H9 (cell line): Measurements from ENCODE around the gene CUL2. TPM values are rescaled to one million over a fixed set of nuclear protein-coding genes. Genes with fewer than 3 reads are reported as not detected.

Experiments used
- DNase-seq: peaks from one replicate; pipeline ENCODE4 v3.0.0-alpha.2; 2017
- H2AFZ ChIP-seq: one replicate; pipeline ENCODE4 v1.6.1; 2013; ENCODE audit warnings: mild to moderate bottlenecking, low read length, control low read depth, moderate library complexity
- H2AK5ac ChIP-seq: 2 replicates; pipeline ENCODE4 v1.6.1; 2013; ENCODE audit warnings: low read length, control low read depth, mixed read lengths; ENCODE audit not compliant: insufficient read length
- H2BK120ac ChIP-seq: one replicate; pipeline ENCODE4 v1.6.1; 2013; ENCODE audit warnings: low read depth, mild to moderate bottlenecking, low read length, control low read depth, inconsistent platforms; ENCODE audit not compliant: poor library complexity, severe bottlenecking
- H2BK12ac ChIP-seq: 2 replicates; pipeline ENCODE4 v1.6.1; 2013; ENCODE audit warnings: low read length, control low read depth, mixed read lengths, low read depth; ENCODE audit not compliant: insufficient read length
- H2BK15ac ChIP-seq: 2 replicates; pipeline ENCODE4 v1.6.1; 2013; ENCODE audit warnings: low read depth, low read length, control low read depth
- H2BK20ac ChIP-seq: one replicate; pipeline ENCODE4 v1.6.1; 2013; ENCODE audit warnings: low read depth, mild to moderate bottlenecking, low read length, control low read depth, inconsistent platforms; ENCODE audit not compliant: poor library complexity, severe bottlenecking
- H2BK5ac ChIP-seq: 2 replicates; pipeline ENCODE4 v1.6.1; 2013; ENCODE audit warnings: low read length, control low read depth, mixed read lengths; ENCODE audit not compliant: insufficient read length
- H3K14ac ChIP-seq: 2 replicates; pipeline ENCODE4 v1.6.1; 2013; ENCODE audit warnings: low read length, control low read depth; ENCODE audit not compliant: insufficient read depth
- H3K18ac ChIP-seq: 2 replicates; pipeline ENCODE4 v1.6.1; 2013; ENCODE audit warnings: low read depth, mild to moderate bottlenecking, mixed read lengths, low read length, control low read depth; ENCODE audit not compliant: insufficient read length
- H3K23ac ChIP-seq: 2 replicates; pipeline ENCODE4 v1.6.1; 2013; ENCODE audit warnings: low read length, control low read depth, mixed read lengths, low read depth; ENCODE audit not compliant: insufficient read length
- H3K23me2 ChIP-seq: 2 replicates; pipeline ENCODE4 v1.6.1; 2013; ENCODE audit warnings: low read depth, mild to moderate bottlenecking, mixed read lengths, low read length, control low read depth; ENCODE audit not compliant: insufficient read length, poor library complexity, severe bottlenecking
- H3K27ac ChIP-seq: 2 replicates; pipeline ENCODE4 v1.5.1; 2013; ENCODE audit warnings: low read length, control low read depth, mixed read lengths, low read depth; ENCODE audit not compliant: insufficient read length
- H3K27me3 ChIP-seq: 2 replicates; pipeline ENCODE4 v1.6.1; 2013; ENCODE audit warnings: low read length, control low read depth, inconsistent platforms; ENCODE audit not compliant: insufficient read depth
- H3K4ac ChIP-seq: 2 replicates; pipeline ENCODE4 v1.6.1; 2013; ENCODE audit warnings: low read depth, mild to moderate bottlenecking, control low read depth, inconsistent platforms, low read length, moderate library complexity
- H3K4me1 ChIP-seq: 2 replicates; pipeline ENCODE4 v1.6.1; 2013; ENCODE audit warnings: low read length, control low read depth, inconsistent platforms; ENCODE audit not compliant: insufficient read depth
- H3K4me2 ChIP-seq: 2 replicates; pipeline ENCODE4 v1.6.1; 2013; ENCODE audit warnings: low read length, control low read depth, mixed read lengths; ENCODE audit not compliant: insufficient read length, insufficient read depth
- H3K56ac ChIP-seq: 2 replicates; pipeline ENCODE4 v1.6.1; 2013; ENCODE audit warnings: low read depth, mild to moderate bottlenecking, mixed read lengths, low read length, control low read depth; ENCODE audit not compliant: insufficient read length
- H3K79me1 ChIP-seq: 2 replicates; pipeline ENCODE4 v1.6.1; 2013; ENCODE audit warnings: low read depth, mild to moderate bottlenecking, moderate library complexity, low read length, control low read depth, inconsistent platforms; ENCODE audit not compliant: insufficient read depth, poor library complexity, severe bottlenecking
- H3K79me2 ChIP-seq: 2 replicates; pipeline ENCODE4 v1.6.1; 2013; ENCODE audit warnings: low read length, control low read depth, inconsistent platforms; ENCODE audit not compliant: insufficient read depth
- H3K9ac ChIP-seq: 2 replicates; pipeline ENCODE4 v1.6.1; 2013; ENCODE audit warnings: low read length, control low read depth, mixed read lengths; ENCODE audit not compliant: insufficient read length; ENCODE audit errors: extremely low read depth
- H3K9me3 ChIP-seq: one replicate; pipeline ENCODE4 v1.6.1; 2013; ENCODE audit warnings: low read depth, low read length, inconsistent platforms; ENCODE audit not compliant: control insufficient read depth
- H3T11ph ChIP-seq: one replicate; pipeline ENCODE4 v1.6.1; 2013; ENCODE audit warnings: mild to moderate bottlenecking, low read length, control low read depth, inconsistent platforms
- H4K20me1 ChIP-seq: one replicate; pipeline ENCODE4 v1.6.1; 2013; ENCODE audit not compliant: control insufficient read depth, insufficient read length, insufficient read depth
- H4K5ac ChIP-seq: 2 replicates; pipeline ENCODE4 v1.6.1; 2013; ENCODE audit warnings: low read depth, mild to moderate bottlenecking, mixed read lengths, low read length, control low read depth; ENCODE audit not compliant: insufficient read length
- H4K8ac ChIP-seq: replicated peaks from 2 replicates; pipeline ENCODE4 v1.6.1; 2013; ENCODE audit warnings: low read length, control low read depth, mixed read lengths, low read depth; ENCODE audit not compliant: insufficient read length
- H4K91ac ChIP-seq: 2 replicates; pipeline ENCODE4 v1.6.1; 2013; ENCODE audit warnings: low read depth, mild to moderate bottlenecking, moderate library complexity, mixed read lengths, low read length, control low read depth; ENCODE audit not compliant: insufficient read length
- H3K27ac Mint-ChIP-seq, 3 experiments: 2 replicates in 2 of 3; 3 replicates in 1 of 3; pipeline ENCODE4 v1.8.0; 2020 to 2021; ENCODE audit warnings: mixed read lengths in 3 of 3, mild to moderate bottlenecking in 1 of 3, moderate library complexity in 1 of 3
- H3K27me3 Mint-ChIP-seq: 2 replicates; pipeline ENCODE4 v1.8.0; 2021; ENCODE audit warnings: low read depth, mild to moderate bottlenecking, moderate library complexity, mixed read lengths
- H3K36me3 Mint-ChIP-seq, 3 experiments: 2 replicates in 2 of 3; 3 replicates in 1 of 3; pipeline ENCODE4 v1.8.0; 2020 to 2021; ENCODE audit warnings: low read depth in 3 of 3, mixed read lengths in 3 of 3; ENCODE audit not compliant: insufficient read depth in 1 of 3
- H3K4me1 Mint-ChIP-seq, 2 experiments: 2 replicates each; pipeline ENCODE4 v1.8.0; 2020; ENCODE audit warnings: mixed read lengths in 2 of 2
- H3K4me3 Mint-ChIP-seq, 2 experiments: 2 replicates in 1 of 2; 3 replicates in 1 of 2; pipeline ENCODE4 v1.8.0; 2020 to 2021; ENCODE audit warnings: mild to moderate bottlenecking in 2 of 2, mixed read lengths in 2 of 2, moderate library complexity in 1 of 2
- H3K9me3 Mint-ChIP-seq, 2 experiments: 2 replicates in 1 of 2; 3 replicates in 1 of 2; pipeline ENCODE4 v1.8.0; 2020; ENCODE audit warnings: mild to moderate bottlenecking in 2 of 2, mixed read lengths in 2 of 2, moderate library complexity in 1 of 2
- CTCF ChIP-seq: fragments of 200-600 bp; sonication (generic); conservative IDR thresholded peaks from 3 replicates; pipeline ENCODE4 v1.8.0; 2021; ENCODE audit warnings: antibody characterized with exemption, mild to moderate bottlenecking
- WGBS: extraction: QIAGEN DNeasy Blood & Tissue Kit; methylation state at CpG from one replicate; pipeline ENCODE4 v1.1.7; 2013; ENCODE audit warnings: missing lambda C conversion rate, low lambda C conversion rate, mixed read lengths; ENCODE audit not compliant: insufficient read length; ENCODE audit errors: extremely low coverage; 5-methylcytosine and 5-hydroxymethylcytosine counted together
- total RNA-seq: library from RNA; stranded (reverse); gene quantifications from 2 replicates; pipeline ENCODE4 v1.2.1, GENCODE V29; 2021

Gene CUL2
- total RNA-seq, 1 experiment from 2014 or later = 43.3 TPM

- DNase-seq = no peak
- no peak for TF ChIP-seq CTCF
- H2BK120ac ChIP-seq = no peak overlapping the region
Observed at GRCh38 chr10:35020481-35020880, 69.7 kb downstream of the CUL2 start.

More at GRCh38 chr10:35020481-35020880, 69.7 kb downstream of the CUL2 start:
- Histone ChIP-seq H3K79me2 (no peaks in the 10 kb centered on the region), H2AFZ (no peak overlapping the region), H3K9me3 (no peaks in the 10 kb centered on the region), H3K23me2 (no peaks in the 10 kb centered on the region), H3T11ph (no peak overlapping the region), H2AK5ac (no peak overlapping the region), H4K5ac (no peak overlapping the region), H3K18ac (no peak overlapping the region), H2BK15ac (no peak overlapping the region), H3K23ac (no peak overlapping the region), H2BK12ac (no peak overlapping the region), H3K4me1 (no peaks in the 10 kb centered on the region), H4K20me1 (no peaks in the 10 kb centered on the region), H3K79me1 (no peaks in the 10 kb centered on the region), H4K8ac (no peak overlapping the region), H4K91ac (no peak overlapping the region), H3K4ac (no peak overlapping the region), H3K14ac (no peak overlapping the region), H3K56ac (no peak overlapping the region), H2BK5ac (no peak overlapping the region), H3K9ac (no peak overlapping the region), H3K27ac (no peak overlapping the region), H3K4me2 (no peak overlapping the region), H2BK20ac (no peak overlapping the region), H3K27me3 (no peaks in the 10 kb centered on the region)
- no peaks in the 10 kb centered on the region for H3K4me1 Mint-ChIP-seq
- no peak overlapping the region for H3K27ac Mint-ChIP-seq
- peaks cover 2 to 30% (median 29%) of the 10 kb centered on the region in 3 experiments; a peak in 6 of 7 replicates for H3K36me3 Mint-ChIP-seq
- no peak overlapping the region for H3K4me3 Mint-ChIP-seq
- H3K27me3 Mint-ChIP-seq = no peaks in the 10 kb centered on the region
- WGBS = no CpG with 5 or more reads among the region's 2 CpGs
- H3K9me3 Mint-ChIP-seq = no peaks in the 10 kb centered on the region
